ENCODE measurements around the gene CHAF1A.

- TF ChIP-seq CTCF (conservative IDR thresholded peaks at IDR 0.05; ENCODE audit: low read depth in 2 of 2) (no peak), CREB1 (CRISPR knock-in tag; IDR thresholded peaks at IDR 0.05; ENCODE audit: low read depth) (no peak), EZH2phosphoT487 (IDR thresholded peaks at IDR 0.05; ENCODE audit: unreplicated experiment) (no peak), EZH2 (IDR thresholded peaks at IDR 0.05; ENCODE audit: low read depth, unreplicated experiment) (no peak), NANOG (IDR thresholded peaks at IDR 0.05; ENCODE audit: borderline replicate concordance) (no peak), ZNF462 (CRISPR knock-in tag; IDR thresholded peaks at IDR 0.05) (no peak), POLR2AphosphoS5 (IDR thresholded peaks at IDR 0.05; ENCODE audit: low read depth) (no peak)
These were observed 11.8 kb downstream of the CHAF1A start for GRCh38 chr19:4414144-4414799.

Data from GM23338 (cell line).